Omental fat pad (tissue), 4 donors: ENCODE results near the gene CLEC16A. TPM values are rescaled to one million over a fixed set of nuclear protein-coding genes. Genes with fewer than 3 reads are reported as not detected.

ENCODE experiments used
- ATAC-seq: fragments of 150-250 bp; one replicate; pipeline ENCODE4 v1.9.1; 2016; ENCODE audit warnings: mild to moderate bottlenecking, moderate library complexity; ENCODE audit not compliant: low FRiP score
- DNase-seq: peaks from one replicate; pipeline ENCODE4 v3.0.0-alpha.2; 2019; ENCODE audit warnings: low spot score
- total RNA-seq, 4 donors: library from RNA; depleted of rRNA; stranded (reverse); fragments of >200 nt; gene quantifications; one replicate each; pipeline ENCODE4 v1.1.0, GENCODE V29; 2016
- TF ChIP-seq, protein P1 (sequence below), 3 donors: fragments of 450-650 bp; IDR thresholded peaks; one replicate each; pipeline ENCODE4 v1.5.1; 2016 to 2017; ENCODE audit warnings: antibody characterized with exemption in 3 of 3, mild to moderate bottlenecking in 3 of 3, moderate library complexity in 2 of 3

The CLEC16A gene
- total RNA-seq, 4 donors from 2014 or later: 24.0 to 36.9 (median 29.5) TPM

DNA sequence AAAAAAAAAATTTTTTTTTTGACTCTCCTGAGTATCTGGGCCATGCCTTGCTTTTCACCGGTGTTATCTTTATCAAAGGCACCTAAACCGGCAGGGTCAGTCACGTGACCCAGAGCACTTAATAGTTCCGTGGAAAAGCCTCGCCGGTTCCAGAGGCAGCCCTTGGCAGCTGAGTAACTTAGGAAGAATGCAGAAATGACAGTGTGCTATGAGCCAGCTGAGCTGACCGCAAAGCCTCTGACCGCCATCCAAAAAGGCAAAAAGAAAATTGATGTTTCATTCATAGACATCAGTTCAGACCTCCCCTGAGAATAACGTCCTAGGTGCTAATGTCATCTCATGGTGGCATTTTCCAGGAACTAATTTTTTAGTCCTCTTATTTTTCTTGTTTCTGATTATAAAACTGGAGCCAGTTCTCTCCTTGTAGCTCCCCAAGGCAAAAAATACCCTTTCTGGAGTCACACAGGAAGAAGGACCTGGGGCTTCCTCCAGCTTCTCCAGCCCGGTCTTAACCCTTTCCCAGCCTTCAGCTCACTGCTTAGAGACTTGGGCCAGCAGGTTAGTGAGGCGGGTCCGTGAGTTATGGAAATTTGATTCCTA is 189.1 kb downstream of the CLEC16A start:
- peak; percentile 79 for ATAC-seq
- no peak for DNase-seq
- TF ChIP-seq, protein P1, sequence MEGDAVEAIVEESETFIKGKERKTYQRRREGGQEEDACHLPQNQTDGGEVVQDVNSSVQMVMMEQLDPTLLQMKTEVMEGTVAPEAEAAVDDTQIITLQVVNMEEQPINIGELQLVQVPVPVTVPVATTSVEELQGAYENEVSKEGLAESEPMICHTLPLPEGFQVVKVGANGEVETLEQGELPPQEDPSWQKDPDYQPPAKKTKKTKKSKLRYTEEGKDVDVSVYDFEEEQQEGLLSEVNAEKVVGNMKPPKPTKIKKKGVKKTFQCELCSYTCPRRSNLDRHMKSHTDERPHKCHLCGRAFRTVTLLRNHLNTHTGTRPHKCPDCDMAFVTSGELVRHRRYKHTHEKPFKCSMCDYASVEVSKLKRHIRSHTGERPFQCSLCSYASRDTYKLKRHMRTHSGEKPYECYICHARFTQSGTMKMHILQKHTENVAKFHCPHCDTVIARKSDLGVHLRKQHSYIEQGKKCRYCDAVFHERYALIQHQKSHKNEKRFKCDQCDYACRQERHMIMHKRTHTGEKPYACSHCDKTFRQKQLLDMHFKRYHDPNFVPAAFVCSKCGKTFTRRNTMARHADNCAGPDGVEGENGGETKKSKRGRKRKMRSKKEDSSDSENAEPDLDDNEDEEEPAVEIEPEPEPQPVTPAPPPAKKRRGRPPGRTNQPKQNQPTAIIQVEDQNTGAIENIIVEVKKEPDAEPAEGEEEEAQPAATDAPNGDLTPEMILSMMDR (IDR thresholded peaks at IDR 0.05): no peak

DNA sequence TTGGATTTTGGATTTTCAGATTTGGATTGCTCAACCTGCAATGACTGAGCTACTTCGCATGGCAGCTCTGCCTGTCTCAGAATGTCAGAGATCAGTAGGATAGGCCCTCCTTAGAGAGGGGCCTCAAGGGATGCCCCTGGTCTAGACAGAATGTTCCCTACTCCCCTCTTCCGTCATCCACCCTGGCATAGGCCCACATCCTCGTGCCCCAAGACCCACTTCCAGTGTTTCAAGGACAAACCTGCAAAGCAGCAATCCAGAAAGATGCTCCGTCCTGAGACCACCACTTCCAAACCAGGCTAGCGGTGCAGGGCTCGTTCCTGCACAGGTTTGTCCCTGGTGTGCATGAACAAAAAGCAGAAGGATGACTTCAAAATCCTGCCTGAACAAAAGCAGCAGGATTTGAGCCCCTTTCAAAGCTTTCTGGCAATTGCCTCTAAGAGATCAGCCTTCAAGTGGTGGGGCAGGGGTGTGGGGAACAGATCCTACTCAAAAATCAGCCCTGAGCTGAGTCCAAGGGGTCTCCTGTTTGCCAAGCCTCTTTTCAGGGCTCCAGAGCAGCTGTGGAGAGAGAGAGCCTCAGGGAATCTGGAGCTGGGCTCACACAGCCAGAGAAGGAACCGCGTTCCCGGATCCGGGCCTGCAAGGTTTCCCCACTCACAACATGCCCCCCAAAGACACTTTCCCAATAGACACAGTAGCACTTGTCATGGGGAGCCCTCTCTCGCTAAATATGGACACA is 190.5 kb downstream of the CLEC16A start:
- no peak for DNase-seq
- TF ChIP-seq, protein P1 (IDR thresholded peaks at IDR 0.05): no peak
- ATAC-seq: no peak

DNA sequence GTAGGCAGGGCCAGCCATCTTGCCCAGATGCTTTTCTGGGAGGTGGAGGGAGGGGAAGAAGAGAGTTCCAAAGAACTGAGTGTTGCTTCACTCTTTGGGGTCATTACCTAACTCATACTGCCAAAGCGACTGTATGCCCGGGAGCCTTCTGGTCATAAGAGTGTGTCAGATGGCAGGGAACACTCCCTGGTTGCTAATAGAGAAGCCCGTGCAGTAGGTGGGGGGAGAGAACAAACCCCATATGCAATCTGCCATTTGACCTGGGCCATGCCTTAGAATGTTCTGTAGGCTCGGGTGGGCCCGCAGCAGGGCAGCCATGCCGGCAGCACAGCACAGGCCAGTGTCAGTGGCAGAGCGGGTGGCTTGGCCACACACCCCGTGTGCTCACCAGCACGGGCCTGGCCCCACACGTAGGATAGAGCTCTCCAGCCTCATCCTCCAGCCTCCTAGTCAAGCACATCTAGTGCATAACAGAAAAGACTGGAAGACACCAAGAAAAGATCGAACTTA is 191.2 kb downstream of the CLEC16A start:
- peak; percentile 34 for ATAC-seq

DNA sequence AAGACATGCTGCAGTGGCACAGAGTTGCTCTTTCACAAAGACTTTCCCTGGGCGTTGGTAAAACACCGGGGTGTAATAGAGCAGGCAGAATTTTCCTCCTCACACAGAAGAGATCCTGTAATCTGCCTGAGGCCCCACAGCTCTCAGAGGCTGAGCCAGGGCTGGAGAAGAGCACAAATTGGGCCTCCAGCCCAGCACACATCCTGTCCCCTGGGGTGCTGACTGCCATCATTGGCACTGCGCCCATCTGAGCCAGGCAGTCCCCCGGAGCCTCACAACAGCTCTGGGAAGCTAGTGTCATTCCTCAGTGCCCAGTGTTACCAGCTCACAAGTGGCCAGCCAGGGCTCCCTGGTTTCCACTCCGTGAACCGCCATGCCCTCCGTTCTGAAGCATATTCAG is 192.2 kb downstream of the CLEC16A start:
- no peak for ATAC-seq
- DNase-seq: no peak
- TF ChIP-seq, protein P1 (IDR thresholded peaks at IDR 0.05): no peak

More for the DNA sequence above, 191.2 kb downstream of the CLEC16A start:
- DNase-seq: no peak
- TF ChIP-seq, protein P1 (IDR thresholded peaks at IDR 0.05): no peak

DNA sequence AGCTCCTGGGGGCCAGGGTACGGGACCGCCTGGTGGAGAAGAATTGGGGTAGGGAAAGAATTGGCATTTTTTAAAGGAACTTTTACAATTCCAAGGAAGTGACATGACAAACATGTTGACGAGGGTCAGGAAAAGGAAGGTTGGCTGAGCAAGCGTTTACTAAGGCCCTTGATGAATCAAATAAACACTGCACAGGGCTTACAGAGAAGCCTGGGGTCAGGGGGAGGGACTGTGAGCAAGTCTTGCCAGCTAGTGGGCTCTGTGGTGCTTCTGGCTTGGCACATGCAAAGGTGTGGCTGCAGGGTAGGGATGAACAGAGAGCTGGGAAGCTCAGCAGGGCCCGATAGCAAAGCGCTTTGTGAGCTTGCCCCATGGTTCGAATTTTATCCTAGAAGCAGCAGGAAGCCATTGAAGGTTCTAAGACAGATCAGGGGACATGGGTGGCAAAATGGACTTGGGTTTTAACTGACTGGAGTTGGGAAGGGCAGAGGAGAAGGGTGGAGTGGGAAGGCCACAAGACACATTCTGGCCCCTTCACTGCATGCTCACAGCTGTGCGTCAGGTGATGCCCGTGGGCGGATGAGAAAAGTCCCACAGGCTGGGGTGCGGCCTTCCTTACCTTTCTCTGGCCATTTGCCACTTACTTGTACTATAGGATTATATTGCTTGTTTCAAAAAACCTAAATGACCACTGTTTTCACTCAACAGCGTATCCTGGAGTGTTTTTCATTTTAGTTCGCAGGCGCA is 193.8 kb downstream of the CLEC16A start:
- DNase-seq: no peak
- TF ChIP-seq, protein P1 (IDR thresholded peaks at IDR 0.05): no peak
- no peak for ATAC-seq

DNA sequence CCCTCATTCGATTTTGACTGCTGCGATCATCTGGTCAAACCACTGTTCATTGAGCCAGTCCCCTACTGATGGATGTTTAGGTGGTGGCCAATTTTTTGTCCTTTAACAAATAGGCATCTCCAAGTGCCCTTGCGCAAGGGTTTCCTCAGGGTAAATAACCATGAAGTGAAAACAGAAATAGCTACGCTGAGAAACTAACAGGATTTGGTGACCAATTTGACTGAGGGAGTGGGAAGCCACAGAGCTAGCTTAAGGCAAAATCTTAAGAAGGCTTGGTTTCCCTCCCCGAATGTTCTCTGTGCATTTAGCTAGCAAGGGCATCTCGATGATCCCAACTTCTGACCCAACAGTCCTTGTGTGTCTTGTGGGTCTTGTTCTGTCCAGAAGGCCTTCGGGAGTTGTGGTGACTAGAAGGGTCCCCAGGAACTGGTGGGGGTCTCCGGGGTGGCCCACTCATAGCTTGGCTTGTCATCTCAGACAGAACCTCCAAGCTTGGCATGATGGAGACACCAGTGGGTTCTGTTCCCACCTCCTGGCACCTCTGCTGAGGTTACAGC is 194.5 kb downstream of the CLEC16A start:
- TF ChIP-seq, protein P1 (IDR thresholded peaks at IDR 0.05): no peak
- no peak for DNase-seq
- no peak for ATAC-seq
